Heart left ventricle (tissue), 13 donors: ENCODE results near the gene VRK2.

Source experiments
- POLR2A ChIP-seq, 2 donors: fragments of 450-650 bp; IDR thresholded peaks; one replicate each; pipeline ENCODE4 v1.6.1; 2017; ENCODE audit warnings: antibody characterized with exemption in 2 of 2, mild to moderate bottlenecking in 2 of 2, moderate library complexity in 2 of 2
- TF ChIP-seq, protein P1 (sequence below), 12 donors: fragments of 200-600 bp; sonication (generic) in 4 of 12; IDR thresholded peaks; one replicate each; pipeline versions ENCODE4 v1.5.0 to v1.8.0; 2018 to 2022; ENCODE audit warnings: antibody characterized with exemption in 12 of 12, mild to moderate bottlenecking in 5 of 12
- donor health status: ischemic (EF 13 %, LVEDD 7.1; RV severe dilation, severe dysfunction).
- donor health status: DM: no; HTN: yes; CAD: no.
- donor health status: DM: no; HTN: no; CAD: no.
- donor health status: ischemic (EF 25% LVEDD 6.9; RV normal size, moderate dysfunction).
- donor health status: ischemic (EF 25% LVEDD 5.7; RV mildly dilated, moderate dysfunction).
- donor health status: ischemic (EF 35%, LVEDD 5.7; RV mildly dilated, moderate dysfunction).
- donor health status: nonischemic (EF 11% LVEDD 7.7; RV severe dilation, severe dysfunction).
- donor health status: DM: yes; HTN: yes; CAD: no.
- donor health status: PGD.
- donor health status: ischemic (EF 29% LVEDD 5.4; RV normal size, mild dysfunction).
- donor health status: nonischemic (EF 23%, LVEDD 6.1; RV moderate dilation, normal function).

- TF ChIP-seq, protein P1, sequence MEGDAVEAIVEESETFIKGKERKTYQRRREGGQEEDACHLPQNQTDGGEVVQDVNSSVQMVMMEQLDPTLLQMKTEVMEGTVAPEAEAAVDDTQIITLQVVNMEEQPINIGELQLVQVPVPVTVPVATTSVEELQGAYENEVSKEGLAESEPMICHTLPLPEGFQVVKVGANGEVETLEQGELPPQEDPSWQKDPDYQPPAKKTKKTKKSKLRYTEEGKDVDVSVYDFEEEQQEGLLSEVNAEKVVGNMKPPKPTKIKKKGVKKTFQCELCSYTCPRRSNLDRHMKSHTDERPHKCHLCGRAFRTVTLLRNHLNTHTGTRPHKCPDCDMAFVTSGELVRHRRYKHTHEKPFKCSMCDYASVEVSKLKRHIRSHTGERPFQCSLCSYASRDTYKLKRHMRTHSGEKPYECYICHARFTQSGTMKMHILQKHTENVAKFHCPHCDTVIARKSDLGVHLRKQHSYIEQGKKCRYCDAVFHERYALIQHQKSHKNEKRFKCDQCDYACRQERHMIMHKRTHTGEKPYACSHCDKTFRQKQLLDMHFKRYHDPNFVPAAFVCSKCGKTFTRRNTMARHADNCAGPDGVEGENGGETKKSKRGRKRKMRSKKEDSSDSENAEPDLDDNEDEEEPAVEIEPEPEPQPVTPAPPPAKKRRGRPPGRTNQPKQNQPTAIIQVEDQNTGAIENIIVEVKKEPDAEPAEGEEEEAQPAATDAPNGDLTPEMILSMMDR (IDR thresholded peaks at IDR 0.05) = no peak
- no peak for TF ChIP-seq POLR2A (IDR thresholded peaks at IDR 0.05)
These were observed 26.4 kb downstream of the VRK2 start for GRCh38 chr2:58073008-58073407.
